Glomerular visceral epithelial cell (primary cell): ENCODE measurements around the gene CRACR2B.

ENCODE experiments used
- DNase-seq: peaks from one replicate; pipeline ENCODE4 v3.0.0-alpha.2; 2016; ENCODE audit errors: extremely low spot score

The CRACR2B gene

DNA sequence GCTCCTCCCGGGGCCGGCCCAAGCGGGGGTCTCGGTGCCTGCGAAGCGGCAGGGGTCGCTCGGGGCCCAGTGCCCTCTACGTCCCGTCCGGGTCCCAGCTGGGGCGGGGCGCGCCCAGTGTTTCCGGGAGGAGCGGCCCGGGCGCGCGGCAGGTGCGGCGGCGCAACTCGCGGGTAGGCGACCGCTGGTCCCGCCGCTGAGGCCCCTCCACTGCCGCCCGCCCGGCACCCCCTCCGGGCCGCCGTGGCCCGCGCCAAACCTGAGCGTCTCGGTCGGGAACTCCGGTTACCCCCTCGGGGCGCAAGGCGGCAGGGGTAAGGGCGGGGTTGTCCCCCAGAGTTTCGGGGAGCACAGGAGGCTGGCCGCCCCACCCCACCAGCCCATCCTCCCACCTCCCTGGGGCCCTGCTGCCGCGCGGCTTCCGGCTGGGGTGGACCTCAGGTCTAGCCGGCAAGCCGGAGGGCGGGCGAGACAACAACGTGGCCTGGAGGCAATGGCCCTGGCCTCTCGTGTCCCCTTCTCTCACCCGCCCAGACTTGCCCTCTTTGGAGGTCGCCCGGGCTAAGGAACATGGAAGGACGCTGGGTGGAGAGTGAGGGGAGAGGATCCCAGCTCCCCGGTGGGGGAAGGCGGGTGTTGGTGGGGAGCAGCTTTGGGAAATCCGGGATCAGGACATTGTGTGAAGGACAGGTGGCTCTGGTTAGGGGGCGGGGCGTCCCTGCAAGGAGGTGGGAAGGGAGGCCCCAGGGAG lies 398 bp upstream of the CRACR2B start:
- no peak for DNase-seq

GRCh38 chr11:828506-829175 lies 922 bp downstream of the CRACR2B start:
- no peak for DNase-seq

- peak; percentile 75 for DNase-seq
Observed at GRCh38 chr11:829176-829846, 1.6 kb downstream of the CRACR2B start.

DNA sequence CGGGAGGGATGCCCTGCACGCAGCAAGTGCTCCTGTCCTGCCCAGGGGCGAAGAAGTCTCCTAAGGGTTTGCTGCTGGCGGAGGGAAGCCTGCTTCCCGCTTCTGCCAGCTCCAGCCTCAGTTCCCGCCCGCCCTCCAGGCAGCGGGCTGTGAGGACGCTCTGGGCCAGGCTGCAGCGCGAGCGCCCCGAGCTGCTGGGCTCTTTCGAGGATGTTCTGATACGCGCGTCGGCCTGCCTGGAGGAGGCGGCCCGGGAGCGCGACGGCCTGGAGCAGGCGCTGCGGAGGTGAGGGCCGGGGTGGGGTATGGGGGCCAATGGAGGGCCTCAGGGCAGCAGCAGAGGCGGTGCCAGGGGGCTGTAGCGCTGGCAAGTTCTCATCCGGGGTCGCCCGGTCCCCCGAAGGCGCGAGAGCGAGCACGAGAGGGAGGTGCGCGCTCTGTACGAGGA lies 2.2 kb downstream of the CRACR2B start:
- DNase-seq = no peak

GRCh38 chr11:830295-831117 lies 2.8 kb downstream of the CRACR2B start:
- DNase-seq = peak; percentile 61

GRCh38 chr11:831118-831864 lies 3.6 kb downstream of the CRACR2B start:
- peak; percentile 83 for DNase-seq

DNA sequence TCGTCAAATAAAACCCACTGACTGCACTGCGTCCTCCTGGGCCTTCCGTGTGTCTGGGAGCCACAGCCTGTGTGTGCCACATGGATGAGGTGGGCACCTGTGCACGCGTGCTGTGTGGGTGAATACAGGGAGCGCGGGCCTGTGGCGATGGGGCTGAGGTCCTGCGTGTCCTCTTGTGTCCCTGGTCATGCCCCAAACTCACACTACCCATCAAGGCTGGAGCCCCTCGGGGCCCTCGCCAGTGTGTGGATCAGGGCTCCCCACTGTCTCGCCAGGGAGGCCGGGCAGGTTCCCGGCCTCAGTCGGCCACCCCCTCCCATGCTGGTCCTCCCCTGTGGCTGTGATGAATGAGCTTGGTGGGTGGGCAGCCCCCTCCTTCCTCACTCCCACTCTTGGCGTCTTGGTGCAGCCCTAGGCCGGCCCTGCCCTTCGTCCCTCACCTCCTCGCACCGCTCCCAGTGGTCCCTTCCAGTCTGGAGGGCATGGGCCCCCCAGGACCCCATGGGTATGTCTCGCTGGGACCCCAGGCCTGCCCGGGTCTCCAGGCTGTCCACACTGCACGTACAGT lies 4.3 kb downstream of the CRACR2B start:
- no peak for DNase-seq

GRCh38 chr11:832529-833113 lies 4.9 kb downstream of the CRACR2B start, which contains the start of gene CD151:
Gene CD151 (plus strand): TSS chr11:832952. CDS start chr11:836070, 3,118 bp downstream.
- peak; percentile 72 for DNase-seq

DNA sequence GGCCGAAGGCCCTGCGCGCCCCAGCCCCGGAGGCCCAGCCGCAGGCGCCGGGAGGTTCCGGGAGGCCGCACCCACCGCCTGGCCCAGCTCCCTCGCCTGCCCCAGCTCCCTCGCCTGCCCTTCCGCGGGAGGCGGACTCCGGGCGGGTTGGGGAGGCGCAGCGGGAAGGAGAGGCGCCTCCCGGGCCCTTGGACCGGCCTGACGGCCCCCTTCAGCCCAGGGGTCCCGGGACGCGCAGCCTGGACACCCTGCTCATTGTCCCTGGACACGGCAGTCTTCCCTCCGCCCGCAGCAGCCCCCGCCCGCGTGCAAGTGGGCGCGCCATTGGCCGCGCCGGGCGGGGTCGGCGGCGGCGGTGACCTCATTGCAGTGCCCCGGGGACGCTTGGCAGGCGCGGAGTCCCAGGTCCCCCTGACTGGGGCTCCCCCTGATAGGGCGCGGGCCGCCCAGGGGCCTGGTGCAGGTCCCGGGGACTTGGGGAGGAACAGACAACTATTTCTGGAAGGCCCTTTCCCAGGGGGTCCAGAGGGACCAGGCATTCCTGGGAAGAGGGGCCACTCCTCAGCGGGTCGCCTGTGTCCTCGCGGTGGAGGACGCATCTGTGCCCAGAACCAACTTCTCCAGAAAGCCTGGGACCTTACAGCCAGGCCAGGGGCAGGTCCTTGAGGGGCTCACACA lies 5.5 kb downstream of the CRACR2B start:
- DNase-seq = peak; percentile 63

DNA sequence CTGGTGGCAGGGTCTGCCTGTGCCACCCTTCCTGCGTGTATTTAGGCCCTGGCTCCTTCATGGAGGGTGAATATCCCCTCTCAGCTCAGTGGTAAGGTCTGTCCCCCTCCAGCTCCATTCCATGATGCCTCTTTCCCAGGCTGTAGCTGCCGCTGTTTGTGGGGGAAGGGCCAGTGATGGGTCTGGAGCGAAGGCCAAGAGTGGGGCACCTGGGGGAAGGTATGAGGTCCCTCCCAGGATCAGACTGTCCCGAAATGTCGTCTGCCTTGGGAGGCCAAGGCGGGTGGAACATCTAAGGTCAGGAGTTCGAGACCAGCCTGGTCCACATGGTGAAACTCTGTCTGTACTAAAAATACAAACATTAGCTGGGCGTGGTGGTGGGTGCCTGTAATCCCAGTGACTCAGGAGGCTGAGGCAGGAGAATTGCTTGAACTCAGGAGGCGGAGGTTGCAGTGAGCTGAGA lies 6.2 kb downstream of the CRACR2B start:
- no peak for DNase-seq

DNA sequence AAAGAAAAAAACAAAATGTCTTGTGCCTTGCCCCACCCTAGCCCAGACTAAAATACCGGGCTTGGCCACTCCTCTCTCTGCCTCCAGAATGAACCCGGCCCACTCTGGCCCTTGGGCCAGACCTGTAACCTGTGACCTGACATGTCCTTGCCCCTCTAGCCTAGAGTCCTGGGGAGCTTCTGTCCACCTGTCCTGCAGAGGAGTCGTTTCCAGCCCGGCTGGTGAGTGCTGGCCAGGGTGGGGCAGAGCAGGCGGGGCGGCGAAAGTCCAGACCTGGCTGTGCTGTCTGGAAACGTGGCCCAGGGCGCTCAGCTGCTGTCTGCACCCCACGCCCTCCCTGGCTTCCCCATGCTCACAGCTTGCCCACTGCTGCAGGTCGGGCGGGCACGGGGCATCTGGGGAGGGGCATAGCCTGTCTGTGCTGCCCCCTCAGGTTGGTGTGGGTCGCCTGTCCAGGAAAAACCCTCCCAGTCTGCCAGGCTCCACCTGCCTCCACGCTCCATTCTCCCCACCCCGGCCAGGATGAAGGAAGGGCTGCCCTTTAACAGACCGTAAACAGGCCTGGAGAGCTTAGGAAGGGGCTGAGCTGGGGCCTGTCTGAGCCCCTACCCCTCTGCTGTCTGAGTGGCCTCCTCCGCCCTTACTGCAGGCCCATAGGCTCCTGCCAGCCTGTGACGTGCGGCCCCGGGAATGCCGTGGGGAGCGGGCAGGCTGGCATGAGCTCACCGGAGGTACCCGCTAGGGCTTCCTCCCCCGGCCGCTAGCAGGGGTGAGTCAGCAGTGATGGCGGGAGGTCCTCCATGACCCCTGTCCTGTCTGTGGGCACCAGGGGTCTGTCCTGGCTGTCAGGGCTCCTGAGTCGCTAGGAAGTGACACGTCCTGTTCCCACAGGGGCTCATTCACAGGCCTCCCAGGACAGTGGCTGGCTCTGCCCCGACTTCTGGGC lies 6.9 kb downstream of the CRACR2B start:
- DNase-seq = peak; percentile 97

GRCh38 chr11:836274-836673 lies 8.6 kb downstream of the CRACR2B start:
- DNase-seq = no peak

DNA sequence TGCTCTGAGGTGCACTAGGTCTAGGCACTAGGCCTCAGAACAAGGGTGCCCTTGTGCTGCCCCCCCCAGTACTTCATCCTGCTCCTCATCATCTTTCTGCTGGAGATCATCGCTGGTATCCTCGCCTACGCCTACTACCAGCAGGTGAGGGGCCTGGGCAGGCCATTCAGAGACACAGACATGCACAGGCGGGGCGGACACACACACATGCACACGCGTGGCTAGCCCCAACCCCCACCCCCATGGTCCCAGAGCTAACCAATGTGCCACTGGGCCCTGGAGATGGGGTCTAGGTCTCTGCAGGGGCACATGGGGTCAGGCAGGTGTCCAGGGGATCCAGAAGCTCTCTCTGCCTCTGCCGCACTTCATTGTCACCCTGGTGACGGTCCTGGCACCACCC lies 9.0 kb downstream of the CRACR2B start:
- no peak for DNase-seq

DNA sequence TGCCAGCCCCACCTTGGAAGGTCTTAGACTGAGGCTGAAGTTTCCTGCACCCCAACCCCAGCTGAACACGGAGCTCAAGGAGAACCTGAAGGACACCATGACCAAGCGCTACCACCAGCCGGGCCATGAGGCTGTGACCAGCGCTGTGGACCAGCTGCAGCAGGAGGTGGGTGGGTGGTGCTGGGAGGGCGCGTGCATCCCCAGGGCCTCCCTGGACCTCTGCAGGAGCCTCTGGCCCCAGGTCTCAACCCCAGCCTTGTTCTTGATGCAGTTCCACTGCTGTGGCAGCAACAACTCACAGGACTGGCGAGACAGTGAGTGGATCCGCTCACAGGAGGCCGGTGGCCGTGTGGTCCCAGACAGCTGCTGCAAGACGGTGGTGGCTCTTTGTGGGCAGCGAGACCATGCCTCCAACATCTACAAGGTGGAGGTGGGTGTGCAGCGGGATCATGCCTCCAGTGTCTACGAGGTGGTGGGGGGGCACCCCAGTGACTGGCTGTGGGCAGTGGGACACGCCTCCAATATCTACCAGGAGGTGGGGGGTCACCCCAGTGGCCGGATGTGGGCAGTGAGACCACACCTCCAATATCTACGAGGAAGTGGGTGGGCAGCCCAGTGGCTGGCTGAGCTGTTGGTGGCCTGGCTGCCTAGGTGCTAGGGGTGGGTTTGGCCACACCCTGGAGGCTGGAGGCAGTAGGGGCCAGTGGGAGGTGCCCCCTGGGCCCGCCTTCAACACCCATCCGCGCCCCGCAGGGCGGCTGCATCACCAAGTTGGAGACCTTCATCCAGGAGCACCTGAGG lies 9.7 kb downstream of the CRACR2B start:
- no peak for DNase-seq

GRCh38 chr11:837990-838307 lies 10.2 kb downstream of the CRACR2B start:
- DNase-seq = no peak

GRCh38 chr11:838441-839279 lies 10.9 kb downstream of the CRACR2B start:
- no peak for DNase-seq

GRCh38 chr11:839280-839623 lies 11.5 kb downstream of the CRACR2B start:
- no peak for DNase-seq
